ENCODE results near the gene DTL. TPM values are rescaled to one million over a fixed set of nuclear protein-coding genes. Genes with fewer than 3 reads are reported as not detected.

The DTL gene
- total RNA-seq, 1 donor from 2014 or later, result 11.6 TPM

DNA sequence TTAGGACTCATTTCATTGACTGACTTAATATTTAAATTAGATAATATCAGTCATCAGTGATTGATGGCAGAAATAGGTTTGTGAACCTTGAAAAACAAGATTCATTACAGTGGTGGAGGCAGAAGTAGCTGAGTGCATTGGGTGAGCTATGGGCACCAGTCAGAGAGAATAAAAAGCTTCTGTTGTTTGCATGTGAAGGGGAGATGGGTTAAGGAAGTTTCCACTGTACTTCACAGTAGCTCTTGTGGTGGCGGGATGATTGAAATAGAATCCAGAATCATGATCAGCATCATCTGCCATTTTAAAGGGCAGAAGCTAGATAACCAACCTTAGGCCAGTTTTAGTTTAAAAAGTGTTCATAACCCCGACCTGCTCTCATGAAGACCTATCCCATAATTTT is 66.2 kb downstream of the DTL start:
- no peak for DNase-seq (ENCODE audit: low spot score)
- H3K27ac Mint-ChIP-seq (ENCODE audit: unreplicated experiment), result no peak overlapping the region
- H3K9me3 Mint-ChIP-seq (ENCODE audit: unreplicated experiment), result no peaks in the 10 kb centered on the region
- TF ChIP-seq CTCF (IDR thresholded peaks at IDR 0.05; ENCODE audit: unreplicated experiment), result no peak
- H3K27me3 Mint-ChIP-seq (ENCODE audit: unreplicated experiment), result no peaks in the 10 kb centered on the region
- peaks cover 13% of the 10 kb centered on the region for H3K4me1 Mint-ChIP-seq (ENCODE audit: unreplicated experiment)
- H3K36me3 Mint-ChIP-seq (ENCODE audit: low read depth, unreplicated experiment), result no peaks in the 10 kb centered on the region
- no peak overlapping the region for H3K4me3 Mint-ChIP-seq (ENCODE audit: unreplicated experiment)

DNA sequence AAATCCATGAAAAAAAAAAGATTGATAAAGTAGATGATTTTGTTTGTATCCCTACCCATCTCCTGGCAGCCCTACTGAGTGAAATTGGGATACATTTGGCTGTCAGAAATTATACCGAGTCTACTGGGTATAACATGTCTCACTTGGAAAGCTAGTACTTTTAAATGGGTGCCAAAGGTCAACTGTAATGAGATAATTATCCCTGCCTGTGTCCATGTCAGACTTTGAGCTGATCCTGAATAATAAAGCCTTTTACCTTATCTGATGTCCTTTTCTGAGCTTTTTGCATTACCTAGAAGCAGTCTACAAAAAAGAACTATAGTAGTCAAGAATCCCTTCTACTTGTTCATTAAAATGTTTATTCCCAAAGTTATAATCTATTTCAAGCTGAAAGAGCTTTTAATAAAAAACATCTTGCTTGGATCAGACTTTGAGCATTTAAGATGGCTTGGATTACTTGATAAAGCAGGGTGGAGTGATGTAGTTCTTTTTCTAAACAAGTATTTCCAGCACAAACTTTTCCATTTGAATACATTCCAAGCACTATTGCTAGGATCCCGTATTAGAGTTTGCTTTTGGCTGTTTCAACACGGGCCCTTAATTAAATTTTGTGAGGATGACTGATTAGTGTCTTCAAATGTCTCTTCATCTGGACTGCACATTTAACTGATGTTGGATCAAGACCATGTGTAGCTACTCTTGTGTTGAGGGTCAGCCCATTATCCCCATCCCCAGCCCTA is 69.2 kb downstream of the DTL start:
- H3K36me3 Mint-ChIP-seq (ENCODE audit: low read depth, unreplicated experiment), result no peaks in the 10 kb centered on the region
- H3K4me3 Mint-ChIP-seq (ENCODE audit: unreplicated experiment), result no peak overlapping the region
- no peak for DNase-seq (ENCODE audit: low spot score)
- H3K4me1 Mint-ChIP-seq (ENCODE audit: unreplicated experiment), result peaks cover 4% of the 10 kb centered on the region
- H3K27ac Mint-ChIP-seq (ENCODE audit: unreplicated experiment), result no peak overlapping the region
- TF ChIP-seq CTCF (IDR thresholded peaks at IDR 0.05; ENCODE audit: unreplicated experiment), result no peak
- H3K27me3 Mint-ChIP-seq (ENCODE audit: unreplicated experiment), result no peaks in the 10 kb centered on the region
- no peaks in the 10 kb centered on the region for H3K9me3 Mint-ChIP-seq (ENCODE audit: unreplicated experiment)

DNA sequence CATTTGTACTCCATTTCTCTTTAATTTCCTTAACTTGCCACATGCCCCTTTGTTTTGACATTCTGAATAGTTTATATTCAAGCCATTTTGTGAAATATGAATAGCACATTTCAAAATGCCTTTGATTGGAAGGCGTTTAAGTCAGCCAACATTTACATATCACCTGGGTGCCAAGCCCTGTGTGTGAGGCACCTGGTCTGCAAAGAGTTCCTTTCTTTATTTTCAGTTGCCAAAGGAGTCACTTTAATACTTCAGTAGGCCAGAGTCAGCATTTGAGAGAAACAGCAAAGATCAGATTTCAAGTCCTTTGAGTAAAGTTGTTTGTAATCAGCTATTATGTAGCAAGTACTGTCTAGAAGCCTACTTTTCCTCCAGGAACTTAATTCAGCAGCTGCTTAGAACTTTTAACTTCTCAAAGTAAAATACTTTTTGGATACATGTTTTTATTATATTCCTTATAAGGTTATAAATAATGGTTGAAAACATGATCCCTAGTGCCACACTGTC is 70.8 kb downstream of the DTL start:
- Mint-ChIP-seq H3K36me3 (ENCODE audit: low read depth, unreplicated experiment) (no peaks in the 10 kb centered on the region), H3K9me3 (ENCODE audit: unreplicated experiment) (no peaks in the 10 kb centered on the region), H3K27me3 (ENCODE audit: unreplicated experiment) (no peaks in the 10 kb centered on the region), H3K27ac (ENCODE audit: unreplicated experiment) (peak overlapping the region; percentile 33), H3K4me3 (ENCODE audit: unreplicated experiment) (no peak overlapping the region), H3K4me1 (ENCODE audit: unreplicated experiment) (peaks cover 4% of the 10 kb centered on the region)
- no peak for DNase-seq (ENCODE audit: low spot score)
- TF ChIP-seq CTCF (IDR thresholded peaks at IDR 0.05; ENCODE audit: unreplicated experiment), result no peak

GRCh38 chr1:212107481-212107880 is 71.9 kb downstream of the DTL start:
- peak overlapping the region; percentile 90 for H3K27ac Mint-ChIP-seq (ENCODE audit: unreplicated experiment)
- no peak overlapping the region for H3K4me3 Mint-ChIP-seq (ENCODE audit: unreplicated experiment)
- peaks cover 4% of the 10 kb centered on the region for H3K4me1 Mint-ChIP-seq (ENCODE audit: unreplicated experiment)
- H3K36me3 Mint-ChIP-seq (ENCODE audit: low read depth, unreplicated experiment), result no peaks in the 10 kb centered on the region
- no peaks in the 10 kb centered on the region for H3K9me3 Mint-ChIP-seq (ENCODE audit: unreplicated experiment)
- no peak for TF ChIP-seq CTCF (IDR thresholded peaks at IDR 0.05; ENCODE audit: unreplicated experiment)
- no peak for DNase-seq (ENCODE audit: low spot score)
- H3K27me3 Mint-ChIP-seq (ENCODE audit: unreplicated experiment), result no peaks in the 10 kb centered on the region

DNA sequence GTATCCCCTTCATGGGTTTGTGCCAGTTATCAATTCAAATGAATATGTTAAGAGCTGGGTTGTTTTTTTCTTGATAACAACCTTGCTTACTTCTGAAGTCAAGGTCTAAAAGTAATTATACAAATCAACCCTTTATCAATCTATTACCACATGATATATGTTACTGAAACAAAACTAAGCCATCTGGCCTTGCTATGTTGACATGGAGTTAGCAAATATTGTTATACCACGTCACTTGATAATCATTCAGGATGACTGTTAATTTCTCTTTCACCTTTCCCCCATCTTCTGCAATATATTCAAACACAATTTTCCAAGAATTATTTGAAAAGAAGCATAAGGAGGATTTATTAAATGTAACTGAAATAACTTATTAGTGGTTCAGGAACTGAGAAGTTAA is 72.6 kb downstream of the DTL start:
- Mint-ChIP-seq H3K27ac (ENCODE audit: unreplicated experiment) (no peak overlapping the region), H3K4me3 (ENCODE audit: unreplicated experiment) (no peak overlapping the region), H3K36me3 (ENCODE audit: low read depth, unreplicated experiment) (no peaks in the 10 kb centered on the region), H3K27me3 (ENCODE audit: unreplicated experiment) (no peaks in the 10 kb centered on the region), H3K9me3 (ENCODE audit: unreplicated experiment) (no peaks in the 10 kb centered on the region), H3K4me1 (ENCODE audit: unreplicated experiment) (peaks cover 4% of the 10 kb centered on the region)
- no peak for TF ChIP-seq CTCF (IDR thresholded peaks at IDR 0.05; ENCODE audit: unreplicated experiment)
- no peak for DNase-seq (ENCODE audit: low spot score)
